Measurements from ENCODE around the gene NCKAP1.

NCKAP1 gene

DNA sequence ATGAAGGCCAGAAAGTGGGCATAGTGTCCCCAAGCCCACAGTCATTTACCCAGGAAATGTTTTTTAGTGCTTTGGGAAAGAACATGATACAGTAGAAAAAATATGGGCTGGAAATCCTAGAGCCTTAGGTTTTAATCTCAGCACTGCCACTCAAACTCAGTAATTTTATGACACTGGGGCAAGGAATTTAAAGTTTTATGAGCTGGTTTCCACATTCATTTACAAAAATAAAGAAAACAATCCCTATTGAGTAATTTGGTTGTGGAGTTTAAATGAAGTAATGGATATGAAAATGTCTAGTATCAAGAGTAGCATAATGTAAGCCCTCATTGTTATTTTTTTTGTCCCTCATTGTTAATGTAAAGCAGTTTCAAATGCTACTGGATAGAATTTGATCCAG, 120.3 kb downstream of the NCKAP1 start:
- Mint-ChIP-seq H3K36me3 (no peaks in the 10 kb centered on the region), H3K27ac (no peak overlapping the region), H3K4me3 (no peak overlapping the region), H3K9me3 (no peaks in the 10 kb centered on the region), H3K4me1 (no peaks in the 10 kb centered on the region)
- ATAC-seq (no peak), DNase-seq (ENCODE audit: low spot score in 2 of 2) (no peak)

- H3K4me1 Mint-ChIP-seq: no peaks in the 10 kb centered on the region
- DNase-seq (ENCODE audit: low spot score in 2 of 2): no peak
- no peak overlapping the region for H3K27ac Mint-ChIP-seq
- H3K4me3 Mint-ChIP-seq: no peak overlapping the region
- H3K36me3 Mint-ChIP-seq: no peaks in the 10 kb centered on the region
- ATAC-seq: no peak
- no peaks in the 10 kb centered on the region for H3K9me3 Mint-ChIP-seq
These were observed 121.8 kb downstream of the NCKAP1 start for GRCh38 chr2:182916417-182916816.

- DNase-seq (ENCODE audit: low spot score in 2 of 2): no peak
- H3K27ac Mint-ChIP-seq: no peak overlapping the region
- no peak for ATAC-seq
These were observed 122.6 kb downstream of the NCKAP1 start for GRCh38 chr2:182915369-182916326.

DNA sequence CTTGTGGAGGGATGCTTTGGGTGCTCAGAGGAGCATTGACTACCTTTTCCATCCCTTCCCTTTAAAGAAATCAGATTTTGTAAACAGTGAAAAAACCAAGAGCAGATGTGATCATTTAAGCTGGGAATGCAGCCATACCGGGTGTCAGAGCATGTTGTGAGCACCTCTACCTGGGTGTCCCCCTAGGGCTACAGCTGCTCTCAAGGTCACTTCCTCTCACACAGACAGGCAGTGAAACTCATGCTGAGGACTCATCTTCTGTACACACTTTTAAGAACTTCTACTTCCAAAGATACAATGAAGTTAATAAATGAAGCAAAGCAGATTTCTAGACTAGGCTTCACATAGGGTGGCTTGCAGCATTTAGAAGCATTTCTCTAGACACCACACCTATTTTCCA, 123.4 kb downstream of the NCKAP1 start:
- H3K9me3 Mint-ChIP-seq: no peaks in the 10 kb centered on the region
- H3K27ac Mint-ChIP-seq: no peak overlapping the region
- no peaks in the 10 kb centered on the region for H3K36me3 Mint-ChIP-seq
- H3K4me3 Mint-ChIP-seq: no peak overlapping the region
- ATAC-seq: no peak
- H3K4me1 Mint-ChIP-seq: no peaks in the 10 kb centered on the region
- no peak for DNase-seq (ENCODE audit: low spot score in 2 of 2)

More at GRCh38 chr2:182915369-182916326, 122.6 kb downstream of the NCKAP1 start:
- Mint-ChIP-seq H3K4me1 (no peaks in the 10 kb centered on the region), H3K36me3 (no peaks in the 10 kb centered on the region), H3K4me3 (no peak overlapping the region), H3K9me3 (no peaks in the 10 kb centered on the region)

GRCh38 chr2:182913064-182913463, 125.2 kb downstream of the NCKAP1 start:
- no peak overlapping the region for H3K27ac Mint-ChIP-seq
- no peak overlapping the region for H3K4me3 Mint-ChIP-seq
- no peak for DNase-seq (ENCODE audit: low spot score in 2 of 2)
- no peak for ATAC-seq
- no peaks in the 10 kb centered on the region for H3K36me3 Mint-ChIP-seq
- H3K4me1 Mint-ChIP-seq: no peaks in the 10 kb centered on the region
- H3K9me3 Mint-ChIP-seq: no peaks in the 10 kb centered on the region

GRCh38 chr2:182912518-182912915, 125.7 kb downstream of the NCKAP1 start:
- H3K4me1 Mint-ChIP-seq: no peaks in the 10 kb centered on the region
- ATAC-seq: no peak
- DNase-seq (ENCODE audit: low spot score in 2 of 2): no peak
- no peak overlapping the region for H3K4me3 Mint-ChIP-seq
- no peak overlapping the region for H3K27ac Mint-ChIP-seq
- no peaks in the 10 kb centered on the region for H3K36me3 Mint-ChIP-seq
- no peaks in the 10 kb centered on the region for H3K9me3 Mint-ChIP-seq

DNA sequence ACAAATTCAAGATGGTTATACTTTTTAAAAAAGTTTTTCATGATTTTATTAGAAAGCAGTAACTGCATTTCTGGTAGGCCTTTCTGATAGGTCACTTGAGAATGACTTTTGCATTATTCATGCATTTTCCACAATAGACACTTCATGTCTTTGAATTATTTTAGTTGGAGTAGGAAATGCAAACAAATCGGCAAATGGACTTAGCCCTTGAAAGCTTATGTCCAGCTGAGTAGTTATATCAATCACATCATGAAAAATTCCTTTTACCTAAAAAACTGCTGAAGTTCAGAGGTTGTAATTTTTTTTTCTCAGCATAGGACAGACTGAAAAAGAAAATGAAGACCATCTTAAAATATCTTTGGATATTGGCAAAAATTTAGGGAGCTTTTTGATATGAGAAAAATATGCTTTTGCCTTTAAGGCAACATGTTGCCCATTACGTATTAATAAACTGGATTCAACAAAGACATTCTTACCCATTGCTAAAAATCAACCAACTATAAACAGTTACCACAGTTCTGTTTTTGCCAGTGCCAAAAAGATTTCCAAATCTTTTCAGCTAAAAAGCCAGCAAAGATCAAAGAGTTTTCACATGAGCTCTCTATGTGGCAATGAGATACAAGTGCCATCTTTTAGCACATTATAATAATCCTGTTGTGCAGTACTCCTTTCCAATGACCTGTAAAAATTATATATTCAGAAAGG, 126.3 kb downstream of the NCKAP1 start:
- Mint-ChIP-seq H3K36me3 (no peaks in the 10 kb centered on the region), H3K27ac (no peak overlapping the region), H3K4me1 (no peaks in the 10 kb centered on the region), H3K4me3 (no peak overlapping the region), H3K9me3 (no peaks in the 10 kb centered on the region)
- DNase-seq (ENCODE audit: low spot score in 2 of 2): no peak
- ATAC-seq: no peak

DNA sequence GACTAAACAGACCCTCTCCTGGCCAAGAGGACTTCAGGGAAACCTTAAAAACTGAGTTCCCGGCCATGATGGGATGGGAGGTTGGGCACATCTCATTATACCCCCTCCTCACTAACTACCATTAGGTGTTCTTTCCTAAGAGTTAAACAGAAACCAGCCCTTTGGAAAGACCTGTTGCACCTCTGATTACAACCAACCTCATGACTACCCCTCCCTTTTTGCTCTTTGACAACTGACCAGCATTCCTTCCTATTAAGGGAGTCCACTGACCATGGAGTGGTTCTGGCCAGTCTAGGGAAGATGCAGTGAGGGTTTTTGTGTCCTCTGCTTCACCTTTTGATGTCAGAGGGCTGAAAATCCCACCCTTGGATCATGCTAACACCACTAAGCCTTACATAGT, 127.3 kb downstream of the NCKAP1 start:
- H3K4me3 Mint-ChIP-seq: no peak overlapping the region
- no peak for ATAC-seq
- no peaks in the 10 kb centered on the region for H3K36me3 Mint-ChIP-seq
- DNase-seq (ENCODE audit: low spot score in 2 of 2): no peak
- H3K4me1 Mint-ChIP-seq: no peaks in the 10 kb centered on the region
- H3K27ac Mint-ChIP-seq: no peak overlapping the region
- no peaks in the 10 kb centered on the region for H3K9me3 Mint-ChIP-seq

GRCh38 chr2:182907081-182907830, 131.0 kb downstream of the NCKAP1 start:
- Mint-ChIP-seq H3K27ac (no peak overlapping the region), H3K9me3 (no peaks in the 10 kb centered on the region), H3K36me3 (no peaks in the 10 kb centered on the region), H3K4me1 (no peaks in the 10 kb centered on the region), H3K4me3 (no peak overlapping the region)
- DNase-seq (ENCODE audit: low spot score in 2 of 2) (no peak), ATAC-seq (no peak)

- Mint-ChIP-seq H3K4me1 (no peaks in the 10 kb centered on the region), H3K36me3 (no peaks in the 10 kb centered on the region), H3K9me3 (no peaks in the 10 kb centered on the region), H3K4me3 (no peak overlapping the region), H3K27ac (no peak overlapping the region)
- no peak for ATAC-seq
- DNase-seq (ENCODE audit: low spot score in 2 of 2): no peak
These were observed 131.8 kb downstream of the NCKAP1 start for GRCh38 chr2:182906454-182906853.

DNA sequence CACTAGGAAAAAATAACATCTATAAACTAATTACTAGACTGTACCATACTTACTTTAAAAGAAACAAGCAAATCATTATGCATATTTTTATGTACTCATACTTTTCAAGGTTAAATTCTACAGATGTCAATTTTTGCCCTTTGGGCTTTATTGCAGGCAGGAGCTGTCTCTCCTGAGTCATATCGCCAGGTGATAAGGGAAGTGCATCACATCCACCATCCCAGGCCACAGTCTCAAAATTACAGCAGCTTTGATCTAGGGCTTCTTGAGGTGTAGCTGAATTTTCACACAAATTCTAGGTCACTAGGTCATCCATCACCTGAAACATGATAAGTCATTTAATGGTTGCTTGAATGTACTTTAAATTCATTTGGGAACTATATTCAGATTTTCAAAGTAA, 133.4 kb downstream of the NCKAP1 start:
- H3K4me1 Mint-ChIP-seq: no peaks in the 10 kb centered on the region
- no peaks in the 10 kb centered on the region for H3K36me3 Mint-ChIP-seq
- no peak overlapping the region for H3K4me3 Mint-ChIP-seq
- H3K27ac Mint-ChIP-seq: no peak overlapping the region
- ATAC-seq (peak; percentile 65), DNase-seq (ENCODE audit: low spot score in 2 of 2) (no peak)
- H3K9me3 Mint-ChIP-seq: no peaks in the 10 kb centered on the region

GRCh38 chr2:182903566-182903965, 134.7 kb downstream of the NCKAP1 start:
- Mint-ChIP-seq H3K9me3 (no peaks in the 10 kb centered on the region), H3K27ac (no peak overlapping the region)

DNA sequence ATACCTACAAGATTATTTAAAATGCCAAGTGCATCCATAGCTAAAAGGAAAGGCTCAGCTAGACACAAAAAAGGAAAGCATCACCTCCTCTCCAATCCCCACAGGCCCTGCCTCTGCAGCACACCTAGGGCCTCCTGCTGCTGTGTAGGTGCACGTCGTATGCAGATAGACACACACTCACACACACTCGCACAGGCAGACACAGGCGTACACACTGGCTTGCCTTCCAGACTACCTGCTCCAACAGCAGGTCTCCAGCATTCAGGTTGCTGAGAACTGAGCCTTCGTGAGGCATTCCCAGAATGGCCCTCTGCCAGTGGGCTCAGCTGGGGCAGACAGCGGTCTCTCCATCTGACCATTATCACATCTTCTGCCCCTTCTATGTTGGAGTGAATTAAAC, 136.5 kb downstream of the NCKAP1 start:
- Mint-ChIP-seq H3K27ac (no peak overlapping the region), H3K4me1 (no peaks in the 10 kb centered on the region), H3K36me3 (no peaks in the 10 kb centered on the region), H3K4me3 (no peak overlapping the region), H3K9me3 (no peaks in the 10 kb centered on the region)
- DNase-seq (ENCODE audit: low spot score in 2 of 2) (no peak), ATAC-seq (no peak)

More at GRCh38 chr2:182903566-182903965, 134.7 kb downstream of the NCKAP1 start:
- DNase-seq (ENCODE audit: low spot score in 2 of 2): no peak
- no peak for ATAC-seq
- H3K4me1 Mint-ChIP-seq: no peaks in the 10 kb centered on the region
- no peak overlapping the region for H3K4me3 Mint-ChIP-seq
- no peaks in the 10 kb centered on the region for H3K36me3 Mint-ChIP-seq

- Mint-ChIP-seq H3K9me3 (no peaks in the 10 kb centered on the region), H3K27ac (no peak overlapping the region), H3K4me3 (no peak overlapping the region), H3K36me3 (no peaks in the 10 kb centered on the region), H3K4me1 (no peaks in the 10 kb centered on the region)
- ATAC-seq: no peak
- DNase-seq (ENCODE audit: low spot score in 2 of 2): no peak
These were observed 139.5 kb downstream of the NCKAP1 start for GRCh38 chr2:182898718-182899117.

GRCh38 chr2:182897137-182897536, 141.1 kb downstream of the NCKAP1 start:
- Mint-ChIP-seq H3K9me3 (no peaks in the 10 kb centered on the region), H3K36me3 (no peaks in the 10 kb centered on the region)

More at GRCh38 chr2:182897137-182897536, 141.1 kb downstream of the NCKAP1 start:
- ATAC-seq (no peak), DNase-seq (ENCODE audit: low spot score in 2 of 2) (no peak)
- Mint-ChIP-seq H3K4me3 (no peak overlapping the region), H3K4me1 (no peaks in the 10 kb centered on the region), H3K27ac (no peak overlapping the region)

Data from stimulated activated effector memory CD8-positive, alpha-beta T cell treated with anti-CD3 and anti-CD28 coated beads, Interleukin-12 subunit alpha, Interleukin-12 subunit beta, amount 100 ng/mL, for 72 hours (primary cell).